Measurements from ENCODE around the gene CALML5.

CALML5 gene, protein sequence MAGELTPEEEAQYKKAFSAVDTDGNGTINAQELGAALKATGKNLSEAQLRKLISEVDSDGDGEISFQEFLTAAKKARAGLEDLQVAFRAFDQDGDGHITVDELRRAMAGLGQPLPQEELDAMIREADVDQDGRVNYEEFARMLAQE

DNA sequence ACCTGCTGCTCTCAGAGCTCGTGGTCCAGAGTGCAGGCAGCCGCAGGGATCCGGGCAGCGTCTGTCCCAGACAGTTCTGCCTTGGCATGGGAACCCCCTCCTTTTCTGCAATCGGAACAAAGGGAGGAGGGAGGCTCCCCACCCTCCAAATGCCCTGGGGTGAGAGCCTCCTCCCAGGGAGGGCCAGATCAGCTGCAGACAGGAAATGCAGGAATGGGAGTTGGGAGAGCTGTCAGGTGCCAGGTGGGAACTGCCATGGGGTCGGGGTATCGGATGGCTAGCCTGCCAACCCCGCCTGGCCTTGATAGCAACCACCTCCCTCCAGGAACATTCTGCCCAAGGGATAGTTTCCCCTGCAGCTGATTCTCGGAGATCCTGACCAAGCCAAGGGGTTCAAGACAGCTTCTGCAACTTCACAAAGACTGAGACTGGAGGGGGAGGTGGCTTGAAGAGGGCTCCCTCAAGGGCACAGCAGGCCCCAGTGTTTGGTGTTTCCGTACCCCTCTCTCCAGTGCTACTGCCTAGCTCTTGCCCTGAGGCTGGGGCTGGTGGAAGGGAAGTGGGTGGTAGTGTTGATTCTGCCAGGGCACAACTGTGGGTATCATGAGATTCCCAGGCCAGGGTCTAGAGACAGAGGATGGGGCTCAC, at the start of gene CALML5:
Gene CALML5 (minus strand): TSS at position 78 of the 648 bp plus-strand sequence. CDS start 132 bp downstream, outside the sequence.
- no peak for DNase-seq (ENCODE audit: low read depth in 4 of 4, low spot score in 1 of 4)

DNA sequence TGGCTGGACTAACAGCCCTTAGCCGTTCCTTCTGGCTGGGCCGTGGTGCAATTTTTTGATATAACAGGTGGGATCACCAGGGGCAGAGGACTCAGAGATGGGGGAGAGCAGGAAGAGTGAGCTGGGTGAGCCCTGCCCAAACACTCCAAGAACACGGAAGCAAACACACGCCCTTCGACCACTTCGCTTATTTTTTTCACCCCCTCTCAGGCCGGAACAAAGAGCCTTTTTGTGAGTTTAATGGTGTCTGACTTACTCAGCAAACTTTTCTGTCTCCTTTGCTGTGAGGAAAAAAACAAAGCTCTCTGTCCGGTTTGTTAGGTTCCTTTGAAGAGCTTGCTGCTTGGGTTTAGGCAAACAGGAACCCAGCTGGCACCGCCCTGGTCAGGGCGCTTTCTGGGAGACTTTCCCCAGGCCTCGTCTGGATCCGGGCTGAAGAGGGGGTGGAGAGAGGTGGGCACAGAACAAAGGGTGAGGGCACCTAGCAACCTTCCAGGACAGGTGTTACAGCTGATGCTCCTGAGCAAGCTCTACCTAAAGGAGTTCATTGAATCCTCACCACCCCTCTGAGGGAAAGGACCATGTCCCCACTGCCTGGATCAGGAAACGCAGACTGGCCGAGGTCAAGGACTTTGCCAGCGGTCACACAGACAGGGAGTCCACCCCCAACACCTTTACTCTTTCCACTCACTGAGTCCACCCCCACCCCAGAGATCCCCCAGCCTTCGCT, 48.7 kb upstream of the CALML5 start:
- DNase-seq (ENCODE audit: low read depth in 4 of 4, low spot score in 1 of 4), result no peak

DNA sequence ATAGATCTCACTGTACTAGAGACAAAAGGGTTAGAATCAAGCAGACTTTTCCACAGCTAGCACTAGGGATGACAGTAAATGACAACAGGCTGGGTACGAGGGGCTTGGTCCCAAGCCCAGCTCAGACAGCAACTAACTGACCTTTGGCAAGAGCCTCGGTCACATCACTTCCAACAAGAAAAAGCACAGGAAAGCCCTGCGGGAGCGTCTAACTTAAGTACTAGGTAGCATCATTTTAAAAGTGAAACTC, 48.2 kb upstream of the CALML5 start:
- no peak for DNase-seq (ENCODE audit: low read depth in 4 of 4, low spot score in 1 of 4)

DNA sequence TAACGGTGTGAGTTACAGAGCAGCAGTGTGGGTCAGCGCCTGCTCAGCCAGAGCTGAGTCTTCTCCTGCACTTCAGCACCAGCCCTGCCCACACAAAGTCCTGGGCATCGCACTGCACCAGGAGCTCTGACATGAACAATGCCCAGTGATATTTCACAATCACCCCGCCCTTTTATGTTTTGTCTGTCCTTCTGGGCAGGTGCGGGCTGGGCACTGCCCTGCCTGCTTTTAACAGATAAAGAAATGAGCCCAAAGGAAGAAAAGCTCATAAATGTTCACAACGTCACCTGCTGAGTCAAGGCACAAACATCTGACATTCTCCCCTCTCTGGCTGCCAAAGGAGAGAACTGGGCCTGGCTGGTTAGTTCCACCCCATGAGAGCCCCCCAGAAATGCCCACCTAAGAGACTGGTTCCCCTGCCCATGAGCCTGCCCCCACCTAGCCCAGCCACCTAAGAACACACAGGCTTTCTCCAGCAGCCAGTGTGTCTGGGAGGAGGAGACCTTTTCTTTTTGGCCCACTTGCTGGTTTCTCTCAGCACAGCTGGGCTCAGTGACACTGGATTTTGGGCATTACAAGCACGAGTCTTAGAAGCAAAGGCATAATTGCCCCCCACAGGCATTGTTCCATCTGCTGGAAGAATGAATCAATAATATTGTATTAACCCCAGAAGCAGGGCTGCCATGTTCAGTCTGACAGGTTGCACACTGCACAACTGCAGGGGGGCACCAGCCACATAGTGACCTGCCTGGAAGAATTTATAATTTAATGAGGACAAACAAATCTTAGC, 47.7 kb upstream of the CALML5 start:
- no peak for DNase-seq (ENCODE audit: low read depth in 4 of 4, low spot score in 1 of 4)

DNA sequence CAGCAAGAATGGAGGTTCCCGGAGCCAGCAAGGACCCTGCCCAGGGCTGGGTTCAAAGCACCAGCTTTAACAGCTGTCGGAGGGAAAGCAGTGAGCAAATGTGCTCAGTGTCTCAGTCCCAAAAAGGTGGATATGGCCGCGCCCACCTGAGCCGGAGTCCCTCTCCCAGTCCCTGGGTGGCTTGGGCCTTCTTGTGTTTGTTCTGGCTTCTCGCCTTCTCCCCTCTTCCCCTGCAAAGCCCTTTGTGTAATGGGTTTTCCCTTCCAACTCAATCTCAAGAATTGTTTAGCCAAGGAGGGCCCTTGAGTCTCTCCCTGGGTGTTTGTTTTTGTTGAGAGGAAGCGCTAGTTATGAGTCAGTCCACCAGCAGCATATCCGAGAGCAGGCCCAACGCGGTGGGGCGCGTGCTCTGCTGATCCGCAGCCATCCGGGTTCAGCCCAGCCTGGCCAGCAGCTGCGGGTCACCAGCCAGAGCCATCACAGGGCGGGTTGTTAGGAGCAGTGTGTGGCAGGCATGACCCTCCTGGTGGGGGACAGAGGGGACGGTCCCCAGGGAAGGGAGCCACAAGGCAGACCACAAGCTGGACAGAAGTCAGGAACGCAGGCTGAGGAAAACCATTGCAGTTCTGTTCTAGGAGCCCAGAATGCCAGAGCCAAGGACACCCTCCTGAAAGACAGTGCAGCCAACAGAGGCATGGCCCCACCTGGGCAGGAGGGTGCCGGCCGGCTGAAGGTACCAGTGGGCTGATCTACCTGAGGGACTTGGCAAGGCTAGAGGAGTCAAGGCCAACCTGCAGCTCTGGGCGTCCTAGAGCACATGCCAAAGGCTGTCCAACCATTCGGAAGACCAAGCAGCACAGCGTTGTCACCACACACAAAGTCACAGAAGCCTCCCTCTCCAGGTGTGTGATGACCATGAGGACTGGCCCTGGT, 46.7 kb upstream of the CALML5 start:
- DNase-seq (ENCODE audit: low read depth in 4 of 4, low spot score in 1 of 4), result no peak

DNA sequence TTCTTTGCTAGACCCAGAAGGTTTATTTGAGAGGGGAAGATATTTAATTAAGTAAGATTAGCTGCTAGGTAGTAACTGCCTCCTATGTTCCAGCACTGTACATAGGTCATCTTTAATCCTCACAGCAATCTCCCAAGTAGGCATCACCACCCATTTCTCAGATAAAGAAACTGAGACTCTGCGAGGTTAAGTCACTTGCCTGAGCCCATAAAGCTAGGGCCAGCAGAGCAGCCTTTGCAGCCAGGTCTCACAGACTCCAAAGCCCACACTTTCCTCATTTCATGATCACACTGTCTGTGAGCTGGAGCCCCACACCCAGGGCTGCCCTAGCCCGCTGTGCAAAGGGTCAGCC, 46.0 kb upstream of the CALML5 start:
- no peak for DNase-seq (ENCODE audit: low read depth in 4 of 4, low spot score in 1 of 4)

DNA sequence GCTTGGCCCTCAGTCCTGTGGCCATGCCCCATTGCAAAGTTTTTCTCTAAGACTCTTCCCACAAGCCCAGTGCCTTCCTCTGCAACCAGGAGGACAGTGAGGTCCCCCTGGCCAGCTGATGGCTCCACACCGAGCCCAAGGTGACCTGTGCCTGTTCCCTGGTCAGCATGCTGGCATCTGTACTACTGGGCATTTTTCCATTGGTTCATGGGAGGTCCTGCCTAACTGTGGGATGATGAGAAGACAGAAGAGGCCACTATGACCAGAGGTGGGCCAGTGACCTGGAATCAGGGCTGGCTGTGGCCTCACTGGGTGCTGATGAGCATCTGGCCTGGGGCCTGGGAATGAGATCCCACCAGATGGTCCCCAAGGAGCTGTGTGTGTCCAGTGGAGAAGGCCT, 45.6 kb upstream of the CALML5 start:
- DNase-seq (ENCODE audit: low read depth in 4 of 4, low spot score in 1 of 4), result no peak

DNA sequence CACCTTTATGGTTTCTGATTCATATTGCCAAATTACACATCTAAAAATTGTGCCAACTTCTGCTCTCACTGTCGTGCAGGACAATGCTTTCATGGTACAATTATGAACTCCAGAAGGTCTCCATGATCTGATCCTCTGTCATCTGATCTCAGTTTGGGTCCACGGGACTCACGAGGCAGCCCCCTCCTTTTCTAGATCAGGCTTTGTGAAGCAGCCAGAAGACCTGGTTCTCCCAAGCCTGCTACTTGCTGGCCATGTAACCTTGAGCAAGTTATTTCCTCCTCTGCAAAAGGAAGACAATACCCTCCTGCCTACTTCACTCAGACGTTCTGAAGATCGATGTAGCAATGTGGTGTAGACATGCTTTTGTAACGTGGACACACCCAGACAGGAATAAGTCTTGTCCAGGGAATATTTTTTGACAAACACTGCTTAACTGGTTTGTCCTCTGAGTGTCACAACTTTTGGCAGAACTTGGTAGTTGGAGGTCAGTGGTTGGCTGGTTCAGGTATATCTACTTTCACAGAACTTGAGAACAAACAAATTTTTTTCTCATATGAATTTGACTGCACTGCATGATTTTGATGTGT, 44.9 kb upstream of the CALML5 start:
- no peak for DNase-seq (ENCODE audit: low read depth in 4 of 4, low spot score in 1 of 4)

DNA sequence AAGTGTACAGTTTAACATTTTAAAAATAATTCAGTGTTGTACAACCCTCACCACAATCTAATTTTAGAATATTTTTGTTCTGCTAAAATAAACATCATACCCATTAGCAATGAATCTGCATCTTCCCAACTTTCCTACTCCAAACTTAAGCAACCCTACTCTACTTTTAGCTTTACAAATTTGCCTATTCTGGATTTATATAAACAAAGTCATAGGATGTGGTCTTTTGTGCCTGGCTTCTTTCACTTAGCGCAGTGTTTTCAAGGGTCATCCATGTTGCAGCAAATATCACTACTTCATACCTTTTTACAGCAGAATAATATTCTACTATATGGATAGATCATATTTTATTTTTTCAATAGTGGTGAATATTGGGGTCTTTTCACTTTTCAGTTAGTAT, 44.3 kb upstream of the CALML5 start:
- no peak for DNase-seq (ENCODE audit: low read depth in 4 of 4, low spot score in 1 of 4)

DNA sequence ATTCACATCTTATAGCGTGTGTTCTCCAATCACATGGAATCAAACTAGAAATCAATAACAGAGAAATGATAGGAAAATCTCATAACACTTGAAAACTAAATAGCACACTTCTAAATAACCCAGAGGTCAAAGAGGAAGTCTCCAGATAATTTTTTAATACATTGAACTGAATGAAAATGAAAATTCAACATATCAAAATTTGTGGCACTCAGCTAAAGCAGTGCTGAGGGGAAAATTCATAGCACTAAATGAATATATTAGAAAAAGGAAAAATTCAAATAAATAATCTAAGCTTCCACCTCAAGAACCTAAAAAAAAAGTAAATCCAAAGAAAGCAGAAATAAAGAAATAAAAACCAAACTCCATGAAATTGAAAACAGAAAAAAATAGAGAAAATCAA, 42.7 kb upstream of the CALML5 start:
- DNase-seq (ENCODE audit: low read depth in 4 of 4, low spot score in 1 of 4), result no peak

DNA sequence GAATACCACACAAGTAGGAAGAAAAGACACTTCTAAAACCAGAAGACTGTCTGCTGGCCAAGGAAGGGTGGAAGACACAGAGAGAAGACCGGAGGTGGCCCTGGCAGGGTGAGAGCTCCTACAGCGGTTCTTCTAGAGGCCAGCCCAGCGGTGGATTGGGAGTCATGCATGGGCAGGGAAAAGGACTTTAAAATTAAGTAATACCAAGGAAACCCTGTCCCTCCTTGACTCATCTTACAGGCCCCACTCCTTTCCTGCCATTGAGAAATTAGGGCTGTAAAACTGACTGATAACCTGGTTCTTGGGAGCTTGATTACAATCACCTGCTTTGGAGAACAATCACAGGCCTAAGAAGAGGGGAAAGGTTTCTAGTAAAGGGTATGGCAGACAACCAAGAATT, 41.5 kb upstream of the CALML5 start:
- no peak for DNase-seq (ENCODE audit: low read depth in 4 of 4, low spot score in 1 of 4)

DNA sequence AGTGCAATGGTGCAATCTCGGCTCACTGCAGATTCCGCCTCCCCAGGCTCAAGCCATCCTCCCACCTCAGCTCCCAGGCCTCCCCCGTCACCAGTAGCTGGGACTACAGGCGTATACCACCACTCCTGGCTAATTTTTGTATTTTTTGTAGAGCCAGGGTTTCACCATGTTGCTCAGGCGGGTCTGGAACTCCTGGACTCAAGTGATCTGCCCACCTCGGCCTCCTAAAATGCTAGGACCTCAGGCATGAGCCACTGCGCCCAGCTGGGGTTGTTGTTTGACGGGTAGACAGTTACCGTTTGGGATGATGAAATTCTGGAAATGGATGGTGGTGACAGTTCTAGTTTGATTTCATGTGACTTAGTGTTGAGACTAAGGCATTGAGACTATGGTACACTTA, 40.7 kb upstream of the CALML5 start:
- DNase-seq (ENCODE audit: low read depth in 4 of 4, low spot score in 1 of 4), result no peak

DNA sequence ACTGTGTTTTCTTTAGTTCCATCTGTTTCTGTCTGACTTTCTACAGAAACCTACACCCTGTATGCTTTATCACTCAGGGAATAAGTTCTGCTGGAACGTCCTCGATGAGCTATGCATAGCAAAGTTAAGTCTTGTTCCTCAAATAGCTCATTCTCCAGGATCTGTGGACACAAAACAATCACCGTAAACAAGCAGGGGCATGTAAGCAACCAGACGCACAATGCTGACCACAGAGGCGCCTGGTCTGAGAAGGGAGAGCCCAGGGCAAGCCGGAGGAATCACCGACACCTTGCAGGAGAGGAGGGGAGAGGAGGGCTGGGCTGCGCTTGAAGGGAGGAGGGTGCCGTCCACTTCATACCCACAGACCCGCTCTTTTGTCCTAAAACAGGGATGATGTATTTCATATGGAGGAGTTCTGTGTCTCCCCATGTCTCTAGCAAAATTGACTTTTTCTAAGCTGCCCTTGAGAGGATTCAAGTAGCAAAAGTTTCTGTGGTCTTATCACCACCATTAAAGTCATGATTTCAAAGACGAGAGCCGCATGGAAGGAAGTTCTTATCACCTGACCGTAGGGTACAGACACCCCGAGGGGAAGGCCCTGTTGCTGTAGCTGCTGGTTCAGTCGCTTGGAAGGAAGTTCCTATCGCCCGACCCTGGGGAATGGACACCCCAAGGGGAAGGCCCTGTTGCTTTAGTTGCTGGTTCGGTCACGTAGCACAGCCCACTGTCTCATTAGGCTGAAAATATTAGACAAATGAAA, 39.7 kb upstream of the CALML5 start:
- no peak for DNase-seq (ENCODE audit: low read depth in 4 of 4, low spot score in 1 of 4)

DNA sequence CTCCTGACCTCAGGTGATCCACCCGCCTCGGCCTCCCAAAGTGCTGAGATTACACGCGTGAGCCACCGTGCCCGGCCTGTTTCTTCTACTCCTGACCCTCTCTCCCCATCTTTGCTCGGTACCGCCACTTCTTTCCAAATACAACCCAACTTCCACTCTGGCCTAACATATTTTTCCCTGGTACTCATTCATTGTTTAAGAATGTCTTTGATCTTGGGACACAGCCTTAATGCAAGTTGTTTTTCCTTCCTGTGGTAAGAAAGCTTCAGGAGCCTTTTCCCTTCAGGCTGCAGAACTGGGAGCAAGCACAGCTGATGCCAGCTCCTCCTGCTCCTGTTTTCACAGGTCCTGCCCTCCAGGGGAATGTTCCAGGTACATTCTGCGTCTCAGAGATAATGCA, 39.1 kb upstream of the CALML5 start:
- no peak for DNase-seq (ENCODE audit: low read depth in 4 of 4, low spot score in 1 of 4)

DNA sequence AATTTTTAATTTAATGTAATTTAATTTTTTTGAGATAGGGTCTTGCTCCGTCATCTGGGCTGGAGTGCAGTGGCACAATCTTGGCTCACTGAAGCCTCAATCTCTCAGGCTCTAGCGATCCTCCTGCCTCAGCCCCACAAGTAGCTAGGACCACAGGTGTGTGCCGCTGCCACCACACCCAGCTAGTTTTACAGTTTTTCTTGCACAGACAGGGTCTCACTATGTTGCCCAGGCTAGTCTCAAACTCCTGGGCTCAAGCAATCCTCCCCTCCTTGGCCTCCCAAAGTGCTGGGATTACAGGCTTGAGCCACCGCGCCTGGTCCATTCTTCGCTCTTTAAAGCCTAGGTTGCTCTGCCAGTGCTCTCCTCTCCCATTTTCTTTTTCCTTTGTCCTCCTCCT, 38.3 kb upstream of the CALML5 start:
- no peak for DNase-seq (ENCODE audit: low read depth in 4 of 4, low spot score in 1 of 4)

DNA sequence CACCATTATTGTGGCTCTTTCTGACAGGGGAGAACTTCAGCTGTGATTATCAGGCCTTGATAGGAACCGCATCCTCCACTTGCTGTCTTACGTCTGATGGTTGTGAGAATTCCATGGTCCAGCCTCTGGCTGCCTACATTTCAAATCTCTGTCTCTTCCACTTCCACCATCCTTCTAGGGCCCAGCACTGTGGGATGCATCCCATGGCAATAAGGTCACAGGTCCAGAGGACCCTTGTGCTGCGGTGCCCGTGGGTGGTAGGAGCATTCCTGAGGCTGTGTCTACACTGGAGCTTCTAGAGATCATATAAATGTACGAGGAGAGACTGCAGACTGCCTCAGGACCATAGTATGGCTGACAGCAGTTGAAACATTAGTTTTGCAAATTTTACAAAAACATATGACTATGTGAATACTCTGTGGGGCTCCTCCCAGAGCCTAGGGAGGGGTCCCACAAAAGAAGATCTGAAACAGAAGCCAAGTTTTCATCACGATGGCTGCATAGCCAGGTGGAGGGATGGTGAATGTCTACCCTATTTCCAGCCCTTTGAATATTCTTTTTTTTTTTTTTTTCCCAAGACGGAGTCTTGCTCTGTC, 37.2 kb upstream of the CALML5 start:
- DNase-seq (ENCODE audit: low read depth in 4 of 4, low spot score in 1 of 4), result no peak

DNA sequence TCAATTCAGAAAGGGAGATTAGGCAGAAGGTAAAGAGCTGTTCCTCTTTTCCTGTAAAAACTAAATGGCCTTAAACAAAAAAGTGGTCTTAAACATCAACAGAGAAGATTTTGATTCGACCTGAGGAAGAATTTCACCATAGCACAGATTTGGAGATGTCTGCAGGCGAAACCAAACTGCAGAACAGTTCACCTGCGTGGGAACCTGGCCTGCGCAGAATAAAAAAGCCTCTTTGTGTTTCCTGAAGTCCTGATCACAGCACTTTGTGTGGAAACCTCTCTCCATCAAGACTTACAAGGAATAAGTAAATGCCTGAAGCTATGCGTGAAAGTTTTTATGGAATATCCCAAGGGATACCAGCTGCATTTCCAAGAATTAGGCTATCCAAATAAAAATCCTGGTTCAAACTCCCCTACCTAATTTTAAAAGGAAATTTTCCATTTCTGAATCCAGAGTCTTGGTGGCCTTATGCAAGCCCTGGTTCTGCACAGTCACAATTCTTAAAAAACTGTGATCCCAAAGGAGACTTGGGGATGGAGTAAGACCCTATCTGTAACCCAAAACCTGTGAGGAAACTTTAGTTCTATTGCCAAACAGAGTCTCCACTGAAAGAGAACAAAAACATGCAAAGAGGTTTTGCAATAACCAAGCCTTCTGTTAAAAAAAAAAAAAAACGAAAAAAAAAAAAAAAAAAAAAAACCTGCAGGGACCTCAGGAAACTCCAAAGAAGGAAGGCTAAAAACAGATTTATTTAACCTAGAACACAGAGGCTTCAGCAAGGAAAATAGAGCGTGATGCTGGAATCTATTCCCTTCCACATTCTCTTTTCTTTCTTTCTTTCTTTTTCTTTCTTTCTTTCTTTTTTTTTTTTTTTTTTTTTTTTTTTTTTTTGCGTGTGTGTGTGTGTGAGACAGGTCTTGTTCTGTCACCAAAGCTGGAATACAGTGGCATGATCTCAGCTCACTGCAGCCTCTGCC, 35.8 kb upstream of the CALML5 start:
- DNase-seq (ENCODE audit: low read depth in 4 of 4, low spot score in 1 of 4), result no peak

DNA sequence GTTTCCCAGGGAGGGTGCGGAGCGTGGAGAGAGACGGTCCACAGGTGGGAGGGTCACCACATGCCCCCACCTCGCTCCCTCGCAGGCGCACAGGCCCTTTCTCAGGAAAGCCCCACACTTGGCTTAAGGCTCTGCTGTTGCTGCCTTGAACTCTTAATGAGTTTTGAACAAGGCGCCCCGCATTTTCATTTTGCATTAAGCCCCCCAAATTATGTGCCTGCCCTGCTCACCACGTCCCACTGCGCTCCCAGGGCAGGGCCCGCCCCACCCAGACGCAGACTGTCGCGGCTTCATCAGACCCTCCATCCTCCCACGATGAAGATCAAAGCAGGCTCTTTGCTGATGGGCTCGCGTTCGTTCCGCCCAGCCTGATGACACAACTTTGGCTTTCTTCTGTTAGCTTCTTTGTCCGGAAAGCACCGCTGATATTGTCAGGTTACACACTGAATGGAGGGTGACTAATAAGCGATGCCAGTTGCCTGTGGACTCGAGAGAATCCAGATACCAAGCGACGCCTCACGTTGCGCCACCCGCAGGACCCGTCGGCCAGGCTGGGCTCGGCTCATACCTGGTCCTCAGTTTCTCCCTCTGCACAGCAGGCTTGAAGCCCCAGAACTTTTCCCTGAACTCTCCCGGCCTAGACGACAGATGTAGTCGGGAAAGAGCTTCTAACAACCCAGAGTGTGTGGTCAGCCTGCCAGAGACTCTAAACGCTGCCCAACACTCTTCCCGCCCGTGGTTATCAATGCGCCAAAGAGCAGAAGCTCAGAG, 34.9 kb upstream of the CALML5 start:
- DNase-seq (ENCODE audit: low read depth in 4 of 4, low spot score in 1 of 4), result no peak

Data from stimulated activated CD4-positive, alpha-beta T cell treated with anti-CD3 and anti-CD28 coated beads, Interleukin-1b, Interleukin-23, amount 100 ng/mL, for 24 hours (primary cell).